Heart left ventricle (tissue), 16 donors: ENCODE results near the gene MTOR. TPM values are rescaled to one million over a fixed set of nuclear protein-coding genes. Genes with fewer than 3 reads are reported as not detected.

Source experiments
- ATAC-seq, 4 donors: fragments of 200-7000 bp; cut with Tn5 transposase; one replicate each; pipeline ENCODE4 v1.9.1; 2020 to 2022; ENCODE audit warnings: moderate library complexity in 4 of 4, mild to moderate bottlenecking in 3 of 4, moderate number of reproducible peaks in 1 of 4
- DNase-seq, 5 donors: peaks; one replicate each; pipeline ENCODE4 v3.0.0-alpha.2; 2020
- H3K27ac ChIP-seq, 12 donors: fragments of 200-600 bp; sonication (generic) in 4 of 12; one replicate each; pipeline versions ENCODE4 v1.5.0 to v1.8.0; 2016 to 2022; ENCODE audit warnings: mild to moderate bottlenecking in 2 of 12
- H3K27me3 ChIP-seq, 9 donors: fragments of 200-600 bp; sonication (generic) in 2 of 9; one replicate each; pipeline versions ENCODE4 v1.5.1 to v1.8.0; 2016 to 2022; ENCODE audit warnings: mild to moderate bottlenecking in 3 of 9
- H3K36me3 ChIP-seq, 9 donors: fragments of 200-600 bp; sonication (generic) in 2 of 9; one replicate each; pipeline versions ENCODE4 v1.5.0 to v1.8.0; 2018 to 2022; ENCODE audit warnings: mild to moderate bottlenecking in 2 of 9
- H3K4me1 ChIP-seq, 12 donors: fragments of 200-600 bp; sonication (generic) in 4 of 12; one replicate each; pipeline versions ENCODE4 v1.5.0 to v1.8.0; 2016 to 2022; ENCODE audit warnings: mild to moderate bottlenecking in 3 of 12
- H3K4me3 ChIP-seq, 12 donors: fragments of 200-600 bp; sonication (generic) in 4 of 12; one replicate each; pipeline versions ENCODE4 v1.5.0 to v1.8.0; 2017 to 2022; ENCODE audit warnings: mild to moderate bottlenecking in 9 of 12, moderate library complexity in 4 of 12
- H3K9me3 ChIP-seq, 12 donors: fragments of 200-600 bp; sonication (generic) in 4 of 12; one replicate each; pipeline versions ENCODE4 v1.5.0 to v1.8.0; 2016 to 2022; ENCODE audit warnings: mild to moderate bottlenecking in 1 of 12
- CTCF ChIP-seq, 12 donors: fragments of 200-600 bp; sonication (generic) in 4 of 12; IDR thresholded peaks; one replicate each; pipeline versions ENCODE4 v1.5.0 to v1.8.0; 2018 to 2022; ENCODE audit warnings: antibody characterized with exemption in 12 of 12, mild to moderate bottlenecking in 5 of 12
- POLR2A ChIP-seq, 2 donors: fragments of 450-650 bp; IDR thresholded peaks; one replicate each; pipeline ENCODE4 v1.6.1; 2017; ENCODE audit warnings: antibody characterized with exemption in 2 of 2, mild to moderate bottlenecking in 2 of 2, moderate library complexity in 2 of 2
- WGBS, 4 donors: extraction: QIAGEN DNeasy Blood & Tissue Kit in 2 of 4; methylation state at CpG; one replicate each; pipeline versions ENCODE4 v1.1.5 to v1.1.7; 2013 to 2018; 5-methylcytosine and 5-hydroxymethylcytosine counted together
- intact Hi-C, 10 donors: fragments of 100-400 bp; cut with DNase I; formaldehyde crosslinking; loops; one replicate each; pipeline versions ENCODE4 v1.11.1 to v1.14.2; 2022
- polyA plus RNA-seq, 2 donors: library from polyadenylated mRNA; stranded (reverse); fragments of 200-250 nt; gene quantifications; one replicate each; pipeline ENCODE4 v1.2.3, GENCODE V29; 2013
- total RNA-seq, 9 donors: library from RNA; depleted of rRNA in 2 of 9; stranded (reverse); fragments of >200 nt in 2 of 9; fragmentation: NEBNext Ultra II Directional in 3 of 9; extraction: Animal tissue kit (Norgen Biotek cat#: 25700) in 3 of 9; gene quantifications; one replicate each; pipeline versions ENCODE4 v1.1.0 to v1.2.4, GENCODE V29; 2016 to 2023
- donor health status: ischemic (EF 13 %, LVEDD 7.1; RV severe dilation, severe dysfunction).
- donor health status: healthy with polysubstance abuse.
- donor health status: DM: no; HTN: yes; CAD: no.
- donor health status: DM: no; HTN: no; CAD: no.
- donor health status: ischemic (EF 25% LVEDD 6.9; RV normal size, moderate dysfunction).
- donor health status: ischemic (EF 25% LVEDD 5.7; RV mildly dilated, moderate dysfunction).
- donor health status: healthy.
- donor health status: DM: yes; HTN: yes; CAD: no.
- donor health status: ischemic (EF 35%, LVEDD 5.7; RV mildly dilated, moderate dysfunction).
- donor health status: nonischemic (EF 11% LVEDD 7.7; RV severe dilation, severe dysfunction).
- donor health status: DM: yes; HTN: yes; CAD: no.
- donor health status: PGD.
- donor health status: ischemic (EF 29% LVEDD 5.4; RV normal size, mild dysfunction).
- donor health status: nonischemic (EF 23%, LVEDD 6.1; RV moderate dilation, normal function).

The MTOR gene
- total and polyA plus RNA-seq, 11 donors, result 17.4 to 43.6 (median 36.7) TPM

- 65 to 71% (median 66%) methylated on average over 21 to 28 of the region's 28 CpGs for WGBS, 4 donors
Measured at GRCh38 chr1:11058595-11059154, 203.7 kb downstream of the MTOR start.

GRCh38 chr1:11058026-11058425, 204.3 kb downstream of the MTOR start:
- H3K36me3 ChIP-seq, result peaks cover 0 to 39% (median 26%) of the 10 kb centered on the region in 9 donors
- intact Hi-C loops, result no loop called here
- no peak overlapping the region for H3K27ac ChIP-seq
- no peak for DNase-seq
- H3K4me3 ChIP-seq, result no peak overlapping the region
- no peak for ATAC-seq
- WGBS, 4 donors, result 96 to 97% (median 97%) methylated on average over 9 to 14 of the region's 14 CpGs
- no peaks in the 10 kb centered on the region for H3K9me3 ChIP-seq
- H3K4me1 ChIP-seq, result peaks cover 0 to 29% (median 16%) of the 10 kb centered on the region in 12 donors
- TF ChIP-seq CTCF (IDR thresholded peaks at IDR 0.05) (no peak), POLR2A (IDR thresholded peaks at IDR 0.05) (no peak)
- H3K27me3 ChIP-seq, result no peaks in the 10 kb centered on the region

More at GRCh38 chr1:11058595-11059154, 203.7 kb downstream of the MTOR start:
- ATAC-seq (no peak), DNase-seq (no peak)
- intact Hi-C loops, result no loop called here
- Histone ChIP-seq H3K9me3 (no peaks in the 10 kb centered on the region), H3K27me3 (no peaks in the 10 kb centered on the region), H3K36me3 (peaks cover 0 to 44% (median 30%) of the 10 kb centered on the region in 9 donors), H3K4me1 (peaks cover 0 to 29% (median 16%) of the 10 kb centered on the region in 12 donors), H3K4me3 (peak overlapping the region in 10 of 12 donors; percentile 71 to 99 (median 95)), H3K27ac (peak overlapping the region in 2 of 12 donors; percentile 64 to 77)
- TF ChIP-seq CTCF (IDR thresholded peaks at IDR 0.05) (no peak), POLR2A (IDR thresholded peaks at IDR 0.05) (no peak)

GRCh38 chr1:11057477-11057876, 204.9 kb downstream of the MTOR start:
- Histone ChIP-seq H3K27me3 (peaks cover 0 to 4% (median 0%) of the 10 kb centered on the region in 9 donors), H3K4me1 (peaks cover 0 to 29% (median 16%) of the 10 kb centered on the region in 12 donors), H3K27ac (no peak overlapping the region), H3K4me3 (no peak overlapping the region), H3K9me3 (no peaks in the 10 kb centered on the region), H3K36me3 (peaks cover 0 to 39% (median 26%) of the 10 kb centered on the region in 9 donors)
- intact Hi-C loops, result no loop called here
- 90 to 96% (median 95%) methylated on average over 8 of the region's 8 CpGs for WGBS, 4 donors
- TF ChIP-seq POLR2A (IDR thresholded peaks at IDR 0.05) (no peak), CTCF (IDR thresholded peaks at IDR 0.05) (no peak)
- no peak for ATAC-seq
- DNase-seq, result no peak

Other genes with a start within 250 kb of the MTOR start
- 100 to 1,000 TPM in 6 of 9 donors, 10 to 100 TPM in 3; 66.9 to 115 (median 103) TPM for gene TARDBP, start 249.9 kb downstream of the MTOR start, total RNA-seq
- 100 to 1,000 TPM in 1 of 2 donors, 10 to 100 TPM in 1; 66.3 to 138 TPM for gene TARDBP, start 249.9 kb downstream of the MTOR start, polyA plus RNA-seq
- not detected for gene MASP2, start 215.3 kb downstream of the MTOR start, total RNA-seq
- not detected for gene MASP2, start 215.3 kb downstream of the MTOR start, polyA plus RNA-seq
- 10 to 100 TPM; 29.9 to 88.6 (median 52.7) TPM for gene SRM, start 202.5 kb downstream of the MTOR start, total RNA-seq
- 100 to 1,000 TPM in 1 of 2 donors, 10 to 100 TPM in 1; 69.5 to 162 TPM for gene SRM, start 202.5 kb downstream of the MTOR start, polyA plus RNA-seq
- 10 to 100 TPM; 19.4 to 34.8 (median 22.5) TPM for gene EXOSC10, start 162.7 kb downstream of the MTOR start, total RNA-seq
- 10 to 100 TPM; 16.4 to 24.6 TPM for gene EXOSC10, start 162.7 kb downstream of the MTOR start, polyA plus RNA-seq
- gene ANGPTL7, start 73.2 kb downstream of the MTOR start, total RNA-seq, result 1 to 10 TPM in 4 of 9 donors, under 1 TPM in 4, not detected in 1; 0.21 to 2.6 (median 1.0) TPM
- gene ANGPTL7, start 73.2 kb downstream of the MTOR start, polyA plus RNA-seq, result under 1 TPM; 0.15 to 0.27 TPM
- 10 to 100 TPM; 10.2 to 17.3 (median 11.6) TPM for gene UBIAD1, start 10.6 kb upstream of the MTOR start, total RNA-seq
- 10 to 100 TPM in 1 of 2 donors, 1 to 10 TPM in 1; 5.3 to 19.4 TPM for gene UBIAD1, start 10.6 kb upstream of the MTOR start, polyA plus RNA-seq
- gene DISP3, start 216.6 kb upstream of the MTOR start, total RNA-seq, result under 1 TPM in 5 of 9 donors, not detected in 4; 0.05 to 0.45 (median 0.17) TPM
- under 1 TPM in 1 of 2 donors, not detected in 1; 0.03 TPM for gene DISP3, start 216.6 kb upstream of the MTOR start, polyA plus RNA-seq